Trophoblast cell (in vitro differentiated cells and primary cell): ENCODE measurements around the gene MKNK1.

Experiments used
- DNase-seq, 2 donors: peaks; one replicate each; pipeline ENCODE4 v3.0.0-alpha.2; 2016
- H2AFZ ChIP-seq: 2 replicates; pipeline ENCODE4 v1.6.1; 2013; ENCODE audit warnings: low read length, moderate library complexity, mild to moderate bottlenecking; ENCODE audit not compliant: insufficient read depth, poor library complexity
- H2AK5ac ChIP-seq: 2 replicates; pipeline ENCODE4 v1.6.1; 2013; ENCODE audit warnings: mild to moderate bottlenecking, low read length
- H2BK120ac ChIP-seq: 2 replicates; pipeline ENCODE4 v1.6.1; 2013; ENCODE audit warnings: low read length, mild to moderate bottlenecking, moderate library complexity; ENCODE audit not compliant: insufficient read depth, poor library complexity
- H2BK12ac ChIP-seq: 2 replicates; pipeline ENCODE4 v1.6.1; 2013; ENCODE audit warnings: mild to moderate bottlenecking, low read length, moderate library complexity
- H2BK5ac ChIP-seq: 2 replicates; pipeline ENCODE4 v1.6.1; 2013; ENCODE audit warnings: low read length, low read depth, moderate library complexity, mild to moderate bottlenecking; ENCODE audit not compliant: poor library complexity
- H3K14ac ChIP-seq: 2 replicates; pipeline ENCODE4 v1.6.1; 2013; ENCODE audit warnings: mild to moderate bottlenecking, low read length
- H3K18ac ChIP-seq: 2 replicates; pipeline ENCODE4 v1.6.1; 2013; ENCODE audit warnings: mild to moderate bottlenecking, low read length
- H3K23ac ChIP-seq: 2 replicates; pipeline ENCODE4 v1.6.1; 2013; ENCODE audit warnings: low read length
- H3K27ac ChIP-seq: 2 replicates; pipeline ENCODE4 v1.5.1; 2013; ENCODE audit warnings: low read depth, mild to moderate bottlenecking, inconsistent platforms, low read length, moderate library complexity
- H3K27me3 ChIP-seq: 2 replicates; pipeline ENCODE4 v1.6.1; 2013; ENCODE audit warnings: inconsistent platforms, mild to moderate bottlenecking, low read length, moderate library complexity; ENCODE audit not compliant: insufficient read depth
- H3K36me3 ChIP-seq, 2 experiments: 1 replicate in 1 of 2; 2 replicates in 1 of 2; pipeline ENCODE4 v1.6.1; 2013; ENCODE audit warnings: low read length in 2 of 2, mild to moderate bottlenecking in 2 of 2, moderate library complexity in 1 of 2; ENCODE audit not compliant: insufficient read depth in 2 of 2, control insufficient read depth in 1 of 2
- H3K4ac ChIP-seq: 2 replicates; pipeline ENCODE4 v1.6.1; 2013; ENCODE audit warnings: low read depth, mild to moderate bottlenecking, low read length, moderate library complexity
- H3K4me1 ChIP-seq, 2 experiments: 1 replicate in 1 of 2; 2 replicates in 1 of 2; pipeline ENCODE4 v1.6.1; 2013; ENCODE audit warnings: low read length in 2 of 2, mild to moderate bottlenecking in 2 of 2, moderate library complexity in 1 of 2; ENCODE audit not compliant: insufficient read depth in 2 of 2, control insufficient read depth in 1 of 2
- H3K4me2 ChIP-seq: 2 replicates; pipeline ENCODE4 v1.6.1; 2013; ENCODE audit warnings: inconsistent platforms, mild to moderate bottlenecking, low read length, moderate library complexity
- H3K4me3 ChIP-seq: 2 replicates; pipeline ENCODE4 v1.5.1; 2013; ENCODE audit warnings: mild to moderate bottlenecking, low read depth, low read length, inconsistent platforms
- H3K79me1 ChIP-seq: one replicate; pipeline ENCODE4 v1.6.1; 2013; ENCODE audit warnings: low read length
- H3K79me2 ChIP-seq: 2 replicates; pipeline ENCODE4 v1.6.1; 2013; ENCODE audit warnings: low read length, mild to moderate bottlenecking; ENCODE audit not compliant: control insufficient read depth, insufficient read depth, poor library complexity
- H3K9ac ChIP-seq: 2 replicates; pipeline ENCODE4 v1.6.1; 2013; ENCODE audit warnings: mild to moderate bottlenecking, low read length
- H3K9me3 ChIP-seq: 2 replicates; pipeline ENCODE4 v1.6.1; 2013; ENCODE audit warnings: low read depth, mild to moderate bottlenecking, control low read depth, inconsistent platforms, low read length; ENCODE audit not compliant: insufficient read depth
- H4K12ac ChIP-seq: 2 replicates; pipeline ENCODE4 v1.6.1; 2013; ENCODE audit warnings: low read depth, mild to moderate bottlenecking, low read length, moderate library complexity
- H4K8ac ChIP-seq: 2 replicates; pipeline ENCODE4 v1.6.1; 2013; ENCODE audit warnings: low read depth, mild to moderate bottlenecking, low read length, moderate library complexity
- H4K91ac ChIP-seq: one replicate; pipeline ENCODE4 v1.6.1; 2013; ENCODE audit warnings: low read depth, mild to moderate bottlenecking, low read length, moderate library complexity
- WGBS: extraction: QIAGEN DNeasy Blood & Tissue Kit; methylation state at CpG from one replicate; pipeline ENCODE4 v1.1.7; 2013; ENCODE audit warnings: missing lambda C conversion rate; ENCODE audit not compliant: insufficient read length, insufficient coverage; ENCODE audit errors: extremely low coverage; 5-methylcytosine and 5-hydroxymethylcytosine counted together

The MKNK1 gene

GRCh38 chr1:46543382-46543760, 60.7 kb downstream of the MKNK1 start:
- H2AK5ac ChIP-seq, result no peak overlapping the region
- WGBS, result no CpG with 5 or more reads among the region's 7 CpGs
- H4K8ac ChIP-seq, result no peak overlapping the region
- H3K4ac ChIP-seq, result no peak overlapping the region
- H3K4me3 ChIP-seq, result no peak overlapping the region
- no peak overlapping the region for H3K4me2 ChIP-seq
- no peak overlapping the region for H3K27ac ChIP-seq
- no peak overlapping the region for H2BK12ac ChIP-seq
- H3K9me3 ChIP-seq, result peaks cover 8% of the 10 kb centered on the region
- no peak overlapping the region for H4K91ac ChIP-seq
- no peak overlapping the region for H3K18ac ChIP-seq
- H3K79me1 ChIP-seq, result no peaks in the 10 kb centered on the region
- H3K4me1 ChIP-seq, result no peaks in the 10 kb centered on the region
- H3K79me2 ChIP-seq, result no peaks in the 10 kb centered on the region
- no peak overlapping the region for H3K23ac ChIP-seq
- no peak overlapping the region for H2BK120ac ChIP-seq
- H2AFZ ChIP-seq, result no peak overlapping the region
- H3K27me3 ChIP-seq, result peaks cover 43% of the 10 kb centered on the region
- H2BK5ac ChIP-seq, result no peak overlapping the region
- no peak for DNase-seq
- H3K14ac ChIP-seq, result no peak overlapping the region
- no peak overlapping the region for H3K9ac ChIP-seq
- H4K12ac ChIP-seq, result no peak overlapping the region
- H3K36me3 ChIP-seq, result no peaks in the 10 kb centered on the region

GRCh38 chr1:46539972-46540371, 64.1 kb downstream of the MKNK1 start:
- Histone ChIP-seq H2AFZ (no peak overlapping the region), H3K23ac (no peak overlapping the region), H2BK5ac (no peak overlapping the region), H3K4ac (no peak overlapping the region), H3K36me3 (no peaks in the 10 kb centered on the region), H3K9ac (no peak overlapping the region), H3K27ac (no peak overlapping the region), H3K4me1 (no peaks in the 10 kb centered on the region), H3K4me3 (no peak overlapping the region), H2BK120ac (no peak overlapping the region), H3K4me2 (no peak overlapping the region), H3K79me1 (no peaks in the 10 kb centered on the region), H4K12ac (no peak overlapping the region), H4K8ac (no peak overlapping the region), H2BK12ac (no peak overlapping the region), H3K9me3 (peaks cover 6% of the 10 kb centered on the region), H3K79me2 (no peaks in the 10 kb centered on the region), H3K14ac (no peak overlapping the region), H2AK5ac (no peak overlapping the region), H4K91ac (no peak overlapping the region), H3K27me3 (peaks cover 29% of the 10 kb centered on the region), H3K18ac (no peak overlapping the region)
- no CpG with 5 or more reads among the region's 9 CpGs for WGBS
- DNase-seq, result peak; percentile 56 to 70

- Histone ChIP-seq H3K18ac (no peak overlapping the region), H4K8ac (no peak overlapping the region), H3K4me3 (no peak overlapping the region)
These were observed 65.9 kb downstream of the MKNK1 start for GRCh38 chr1:46538147-46538546.

DNA sequence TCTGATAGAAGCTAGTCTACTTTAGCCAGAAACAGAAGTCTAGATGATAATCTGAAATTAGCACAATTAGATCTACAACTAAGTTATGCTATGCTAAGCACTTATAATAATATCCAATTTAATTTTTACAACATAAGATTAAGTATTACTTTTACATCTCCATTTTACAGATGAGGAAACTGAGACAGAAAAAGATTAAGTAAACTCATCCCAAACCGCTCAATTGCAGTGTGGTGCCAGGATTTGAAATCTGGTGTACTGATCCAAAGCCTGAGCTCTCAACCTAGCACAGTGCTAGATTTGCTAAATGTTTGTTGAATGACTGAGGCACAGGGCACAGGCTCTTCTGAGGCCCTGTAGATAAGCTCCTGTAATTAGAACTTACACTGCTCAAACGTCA, 66.4 kb downstream of the MKNK1 start:
- Histone ChIP-seq H3K27ac (no peak overlapping the region), H3K9ac (no peak overlapping the region), H3K27me3 (peaks cover 20% of the 10 kb centered on the region), H3K79me2 (no peaks in the 10 kb centered on the region), H2BK5ac (no peak overlapping the region), H4K91ac (no peak overlapping the region), H3K14ac (no peak overlapping the region), H2AK5ac (no peak overlapping the region), H2BK120ac (no peak overlapping the region), H3K4me2 (no peak overlapping the region), H3K4me1 (peaks cover 0 to 3% of the 10 kb centered on the region in 2 experiments), H3K79me1 (no peaks in the 10 kb centered on the region), H3K23ac (no peak overlapping the region), H2BK12ac (no peak overlapping the region), H3K18ac (no peak overlapping the region), H3K4ac (no peak overlapping the region), H4K8ac (no peak overlapping the region), H3K9me3 (peaks cover 2% of the 10 kb centered on the region), H3K4me3 (no peak overlapping the region), H2AFZ (no peak overlapping the region), H4K12ac (no peak overlapping the region), H3K36me3 (no peaks in the 10 kb centered on the region)
- no CpG with 5 or more reads among the region's 2 CpGs for WGBS
- no peak for DNase-seq

More at GRCh38 chr1:46538147-46538546, 65.9 kb downstream of the MKNK1 start:
- Histone ChIP-seq H3K9ac (no peak overlapping the region), H3K79me2 (no peaks in the 10 kb centered on the region), H2AK5ac (no peak overlapping the region), H3K4me2 (no peak overlapping the region), H3K4me1 (peaks cover 0 to under 1% of the 10 kb centered on the region in 2 experiments), H3K27ac (no peak overlapping the region), H3K14ac (no peak overlapping the region), H3K27me3 (peaks cover 22% of the 10 kb centered on the region), H3K79me1 (no peaks in the 10 kb centered on the region), H3K23ac (no peak overlapping the region), H2BK120ac (no peak overlapping the region), H3K36me3 (no peaks in the 10 kb centered on the region), H2BK5ac (no peak overlapping the region), H2AFZ (no peak overlapping the region), H4K12ac (no peak overlapping the region), H3K9me3 (peaks cover 3% of the 10 kb centered on the region), H2BK12ac (no peak overlapping the region), H3K4ac (no peak overlapping the region), H4K91ac (no peak overlapping the region)
- no CpG with 5 or more reads among the region's 2 CpGs for WGBS
- DNase-seq, result no peak
